HG02973 (cell line): ENCODE data around the gene SP100.
A peak's percentile ranks its signal among the peaks of the same experiment; 100 is the strongest.
"Not testable (repeated sequence)": the region's sequence is repeated elsewhere in the genome, so short reads cannot be mapped to it uniquely, and the experiment has no call there.

ENCODE experiments used
- ATAC-seq: cut with Tn5 transposase; IDR thresholded peaks from one replicate; pipeline ENCODE4 v1.9.1; 2021; ENCODE audit warnings: moderate library complexity; ENCODE audit not compliant: unreplicated experiment

The SP100 gene

DNA sequence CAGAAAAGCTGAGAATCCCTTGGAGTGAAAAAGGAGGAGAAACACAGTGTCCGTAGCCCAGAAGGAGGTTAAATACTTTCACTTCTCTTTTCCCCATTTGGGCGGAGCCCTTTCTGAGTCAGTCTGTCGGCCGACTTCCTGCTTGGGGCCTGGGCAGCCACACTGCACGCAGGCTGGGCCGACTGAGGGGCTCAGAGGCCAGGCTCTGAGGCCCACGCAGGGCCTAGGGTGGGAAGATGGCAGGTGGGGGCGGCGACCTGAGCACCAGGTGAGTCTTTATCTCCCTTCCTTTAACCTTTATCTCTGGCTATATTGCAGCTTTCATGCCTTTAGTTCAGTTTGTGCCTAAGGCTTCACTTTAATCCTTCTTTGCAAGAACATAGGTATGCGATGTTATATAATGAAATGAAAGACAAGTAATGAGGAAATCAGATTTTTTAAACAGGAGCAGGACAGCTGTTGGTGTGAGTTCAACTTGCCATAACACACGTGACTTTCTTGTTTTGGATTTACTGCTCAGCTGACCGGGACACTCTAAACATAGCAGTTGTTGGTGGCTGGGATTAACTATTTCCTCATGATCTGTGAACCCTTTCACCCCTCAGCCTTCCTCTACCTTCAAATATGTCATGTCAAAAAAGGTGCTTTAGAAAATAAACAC lies at the start of gene SP100:
TSS of gene SP100 (plus strand) at position 141 of the 661 bp plus-strand sequence. CDS start at position 237, 96 bp downstream.
- ATAC-seq = peak; percentile 73

DNA sequence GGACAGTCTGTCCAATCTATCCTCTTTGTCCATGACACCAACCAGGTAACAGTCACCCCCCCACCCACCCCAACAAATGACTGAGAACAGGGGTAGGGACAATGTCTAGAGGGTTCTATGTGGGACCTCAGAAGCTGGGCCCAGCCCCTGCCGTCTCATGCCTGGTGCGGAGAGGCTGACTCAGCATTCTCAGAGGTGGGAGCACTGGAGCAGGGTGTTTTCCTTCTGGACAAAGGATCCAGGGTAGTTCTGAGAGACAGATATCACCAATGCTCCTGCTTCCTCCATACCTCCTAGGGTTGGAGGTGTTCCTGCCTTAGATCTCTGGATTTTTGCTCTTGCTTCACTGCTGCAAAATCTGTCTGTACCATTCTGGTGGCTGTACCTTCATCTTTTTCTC lies 33.9 kb upstream of the SP100 start:
- no peak for ATAC-seq

DNA sequence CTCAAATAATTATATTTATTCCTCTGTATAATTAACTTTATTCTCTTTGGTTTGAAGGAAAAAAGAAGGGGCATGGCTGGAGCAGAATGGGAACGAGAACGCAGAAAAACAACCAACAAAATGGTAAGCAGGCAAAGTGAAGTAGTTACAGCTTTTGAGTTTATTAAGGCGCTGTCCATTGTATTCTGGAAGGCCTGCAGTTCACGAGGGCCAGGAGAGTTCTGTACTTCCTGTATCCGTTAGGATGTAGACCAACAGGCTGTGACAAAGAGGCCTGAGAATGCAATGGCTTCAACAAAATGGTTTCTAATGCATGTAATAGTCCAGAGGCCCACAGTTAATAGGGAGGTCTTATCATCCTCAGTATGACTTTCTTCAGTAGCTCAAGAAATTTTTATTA lies 32.5 kb upstream of the SP100 start:
- ATAC-seq = no peak

DNA sequence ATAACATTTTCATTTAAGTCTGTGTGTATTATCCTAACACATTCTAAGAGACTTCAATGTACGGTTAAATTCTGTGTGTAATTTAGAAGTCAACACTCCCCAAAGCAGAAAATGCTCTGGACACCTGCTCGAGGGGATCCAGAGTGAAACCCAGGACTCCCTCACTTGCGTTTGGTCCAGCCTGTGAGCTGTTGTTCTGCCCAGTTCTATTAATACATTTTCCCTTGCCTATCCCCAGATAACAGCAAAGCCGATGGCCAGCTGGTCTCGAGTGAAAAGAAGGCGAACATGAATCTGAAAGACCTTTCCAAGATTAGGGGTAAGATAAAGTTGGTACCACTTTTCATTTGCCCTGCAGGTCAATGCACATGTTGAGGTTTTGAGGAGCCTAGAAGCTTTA lies 31.0 kb upstream of the SP100 start:
- ATAC-seq = no peak

DNA sequence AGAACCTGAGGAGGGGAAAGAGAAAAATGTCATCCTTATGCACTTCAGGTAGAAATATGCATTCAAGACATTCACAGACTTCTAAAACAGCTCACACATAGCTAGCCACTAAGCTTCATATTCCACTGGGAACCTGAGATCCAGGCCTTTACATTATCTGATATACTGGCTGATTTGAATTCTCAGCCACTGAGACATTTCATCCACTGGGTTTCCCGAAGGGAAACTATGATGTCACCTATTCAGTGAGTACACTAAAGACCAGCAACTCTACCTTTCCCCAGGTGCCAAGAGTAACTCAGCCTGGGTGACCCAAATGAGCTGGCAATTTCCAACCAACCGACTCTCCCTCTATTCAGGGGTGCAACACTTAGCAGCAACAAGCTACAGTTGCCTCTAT lies 21.7 kb upstream of the SP100 start:
- no peak for ATAC-seq

DNA sequence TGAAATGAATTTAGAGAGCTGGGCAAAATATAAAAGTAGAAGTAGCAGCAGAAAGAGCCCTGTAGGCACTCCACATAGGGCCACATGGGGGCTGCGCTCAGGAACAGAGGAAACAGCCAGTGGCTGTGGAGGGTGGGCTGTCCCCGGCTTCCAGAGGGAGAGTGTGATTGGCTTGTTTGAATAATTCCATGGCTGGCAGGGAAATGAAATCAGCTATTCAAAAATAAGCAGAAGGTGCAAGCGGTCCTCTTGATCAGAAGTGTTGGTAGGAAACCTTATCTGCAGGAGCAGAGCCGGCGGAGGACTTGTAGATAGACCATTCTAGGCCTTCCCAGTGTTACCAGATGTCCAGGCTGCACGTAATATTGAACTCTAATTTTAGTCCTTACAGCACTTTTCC lies 17.3 kb upstream of the SP100 start:
- ATAC-seq = not testable (repeated sequence)

DNA sequence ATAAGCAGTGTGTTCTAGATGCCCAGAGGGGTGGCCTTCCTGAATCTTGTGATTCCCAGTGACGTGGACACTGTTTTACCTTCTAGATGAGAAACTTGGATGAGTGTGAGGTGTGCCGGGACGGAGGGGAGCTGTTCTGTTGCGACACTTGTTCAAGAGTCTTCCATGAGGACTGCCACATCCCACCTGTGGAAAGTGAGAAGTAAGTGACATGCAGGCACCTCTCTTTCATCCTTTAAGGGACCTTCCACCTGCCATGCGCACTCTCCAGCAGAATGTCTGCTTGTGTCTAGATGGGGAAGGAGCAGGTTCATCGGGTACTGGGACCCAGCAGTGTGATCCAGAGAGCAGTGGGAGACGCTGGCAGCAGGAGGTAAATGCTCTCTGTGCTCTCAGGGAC lies 16.0 kb upstream of the SP100 start:
- ATAC-seq = no peak

DNA sequence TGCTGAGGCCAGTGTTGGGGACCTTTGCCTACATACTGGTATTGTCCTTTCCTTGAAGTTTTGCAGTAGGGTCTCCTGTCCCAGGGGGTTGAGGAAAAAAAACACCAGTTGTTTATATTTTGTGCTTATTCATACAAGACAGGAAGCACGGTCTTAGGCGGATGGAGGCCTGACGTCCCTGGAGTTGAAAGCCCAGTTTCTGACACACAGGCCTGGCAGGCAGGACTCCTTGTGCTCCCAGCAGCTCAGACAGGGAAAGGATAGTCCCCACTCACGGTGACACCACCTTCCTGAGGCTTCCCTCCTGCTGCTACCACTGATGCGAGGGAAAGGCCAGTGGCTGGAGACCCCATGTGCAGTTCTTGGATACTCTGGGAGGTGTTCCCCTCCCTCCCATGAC lies 15.5 kb upstream of the SP100 start:
- no peak for ATAC-seq

DNA sequence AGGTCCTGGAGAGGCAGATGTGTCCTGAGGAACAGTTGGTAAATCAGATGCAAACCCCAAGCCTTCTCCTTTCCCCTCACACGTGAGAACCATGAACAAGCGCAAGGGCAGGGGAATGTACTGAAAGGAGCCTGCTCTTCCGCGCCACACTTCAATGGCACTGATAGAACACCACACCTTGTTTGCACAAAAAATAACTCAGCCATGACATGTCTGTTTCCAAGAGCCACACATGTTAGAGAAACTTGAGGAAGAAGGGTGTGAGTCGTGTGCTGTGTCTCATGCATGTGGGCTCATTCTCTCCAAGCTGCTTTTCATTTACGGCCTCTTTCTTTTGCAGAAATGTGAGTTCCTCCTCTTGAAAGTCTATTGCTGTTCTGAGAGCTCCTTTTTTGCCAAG lies 15.0 kb upstream of the SP100 start:
- ATAC-seq = not testable (repeated sequence)

DNA sequence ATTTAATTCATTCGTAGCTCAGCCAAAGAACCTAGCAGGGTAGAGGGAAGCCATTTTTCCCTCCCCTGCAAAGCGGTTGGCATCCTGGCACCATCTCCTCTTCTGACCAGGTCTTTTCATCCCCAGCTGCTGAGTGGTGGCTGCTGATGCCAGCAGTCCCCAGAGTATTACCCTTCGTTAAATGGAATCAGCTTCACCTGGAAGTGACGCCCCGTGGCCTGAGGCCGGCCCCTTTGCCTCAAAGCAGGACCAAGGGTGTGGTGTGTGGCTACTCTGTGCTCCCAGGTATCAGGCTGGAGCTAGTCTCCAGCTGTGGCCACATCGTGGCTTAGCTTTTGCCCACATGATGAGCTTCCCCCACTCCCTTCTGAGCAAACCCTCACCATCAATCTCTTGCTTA lies 12.3 kb upstream of the SP100 start:
- no peak for ATAC-seq

DNA sequence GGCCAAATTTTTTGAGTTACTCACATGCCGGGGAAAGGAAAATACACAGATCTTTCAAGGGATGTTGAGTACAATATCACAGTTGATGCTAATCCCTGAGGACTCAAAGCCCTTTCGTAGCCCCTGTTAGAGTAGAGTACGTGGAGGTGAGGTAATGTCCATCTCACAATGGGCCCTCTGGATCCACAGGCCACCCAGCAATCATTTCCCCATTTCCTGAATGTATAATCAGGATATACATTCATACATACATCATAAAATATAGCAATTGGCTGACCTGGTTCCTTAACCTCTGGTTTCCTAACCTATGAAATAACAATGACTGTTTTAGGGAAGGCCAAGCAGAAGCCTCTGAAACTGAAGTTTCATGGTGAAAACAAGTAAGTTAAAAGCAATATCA lies 10.2 kb upstream of the SP100 start:
- ATAC-seq = no peak

DNA sequence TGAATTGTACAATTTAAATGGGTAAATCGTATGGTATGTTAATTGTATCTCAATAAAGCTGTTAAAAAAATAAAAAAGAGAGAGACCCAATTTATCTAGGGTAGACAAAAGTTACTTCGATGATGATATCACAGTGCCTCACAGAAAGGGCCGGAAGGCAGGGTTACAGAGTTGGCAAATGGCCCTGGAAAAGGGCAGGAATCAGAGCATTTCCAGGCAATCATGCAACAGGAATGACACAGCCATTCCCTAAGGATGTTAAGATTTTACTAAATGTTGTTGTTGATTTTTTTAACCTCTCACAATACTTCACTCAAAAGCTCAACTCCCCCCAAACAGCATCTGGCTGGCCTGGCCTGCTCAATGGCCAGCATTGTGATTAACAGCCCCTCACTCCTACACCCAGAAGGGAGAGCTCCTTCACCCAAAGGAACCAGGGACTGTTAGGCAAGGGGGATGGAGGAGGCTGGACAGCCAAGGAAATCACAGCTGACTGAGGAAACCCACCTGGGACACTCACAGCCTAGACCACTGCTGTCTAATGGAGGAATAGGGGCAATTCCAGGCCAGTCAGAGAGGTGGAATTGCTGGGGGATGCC lies 7.7 kb upstream of the SP100 start:
- ATAC-seq = no peak

DNA sequence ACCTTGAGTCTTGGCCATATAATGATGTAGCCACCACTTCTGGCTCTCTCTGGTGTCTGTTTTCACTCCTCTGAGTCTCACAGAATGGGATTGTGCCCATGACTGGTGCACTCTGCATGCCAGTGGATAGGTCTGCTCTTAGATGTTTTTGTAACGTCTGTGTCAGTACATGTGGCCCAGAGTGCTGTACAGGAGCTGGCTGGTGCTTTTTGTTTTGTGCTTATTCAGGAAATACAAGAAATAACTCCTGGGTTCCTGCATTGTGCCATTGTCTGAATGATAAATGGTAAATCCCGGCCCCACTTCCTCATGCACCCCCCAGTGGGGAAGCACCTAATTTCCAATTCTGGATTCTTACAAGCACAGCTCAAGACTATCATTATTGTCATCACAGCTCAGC lies 6.7 kb upstream of the SP100 start:
- ATAC-seq = not testable (repeated sequence)

DNA sequence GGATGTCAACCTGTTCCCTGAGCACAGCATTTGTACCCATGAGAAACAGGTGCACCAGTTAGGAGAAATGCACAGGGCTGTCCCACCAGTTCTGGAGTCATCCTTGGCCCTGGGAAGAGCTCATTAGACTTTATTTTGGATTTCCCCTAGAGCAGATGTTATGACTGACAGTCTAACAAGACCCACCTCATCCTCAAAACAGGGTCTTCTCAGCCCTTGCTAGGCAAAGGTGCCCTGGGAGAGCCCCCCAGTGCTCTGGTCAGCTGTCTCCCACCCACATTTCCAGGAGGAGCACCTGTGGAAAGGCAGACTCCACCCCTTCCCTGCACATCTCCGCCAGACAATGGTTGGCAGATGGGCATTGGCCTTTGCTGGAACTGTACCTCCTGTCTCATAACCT lies 5.7 kb upstream of the SP100 start:
- ATAC-seq = no peak

DNA sequence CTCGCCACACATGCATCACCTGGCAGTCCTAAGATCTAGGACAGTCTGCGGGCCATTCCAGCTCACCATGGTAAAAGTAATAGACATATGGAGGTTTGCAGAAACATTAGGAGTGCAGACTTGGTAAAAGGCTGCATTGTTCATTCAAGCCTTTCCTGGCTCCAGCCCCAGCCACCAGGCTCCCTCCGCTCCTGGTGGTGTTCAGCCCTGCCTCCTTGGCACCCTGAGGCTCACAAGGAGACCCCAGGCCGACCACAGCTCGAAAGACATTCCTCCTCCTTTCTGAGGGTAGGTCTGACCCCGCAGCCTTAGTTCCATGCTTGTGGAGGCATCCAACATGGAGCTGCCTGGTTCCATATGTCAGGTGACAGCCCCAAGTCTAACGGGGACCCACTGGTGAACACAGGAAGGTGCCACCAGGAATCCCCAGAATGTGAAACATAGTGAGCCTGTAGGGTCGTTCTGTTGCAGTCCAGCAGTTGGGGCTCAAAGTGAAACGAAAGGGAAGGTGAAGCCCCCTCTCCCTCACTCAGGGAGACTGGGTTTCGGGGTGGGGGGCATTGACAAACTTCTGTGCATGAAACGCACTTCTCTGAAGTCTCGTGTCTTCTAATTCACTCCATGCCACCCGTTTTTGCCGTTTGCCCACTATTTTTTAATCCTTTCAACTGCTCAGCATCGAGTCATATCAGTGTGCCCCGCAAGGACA lies 5.0 kb upstream of the SP100 start:
- no peak for ATAC-seq

DNA sequence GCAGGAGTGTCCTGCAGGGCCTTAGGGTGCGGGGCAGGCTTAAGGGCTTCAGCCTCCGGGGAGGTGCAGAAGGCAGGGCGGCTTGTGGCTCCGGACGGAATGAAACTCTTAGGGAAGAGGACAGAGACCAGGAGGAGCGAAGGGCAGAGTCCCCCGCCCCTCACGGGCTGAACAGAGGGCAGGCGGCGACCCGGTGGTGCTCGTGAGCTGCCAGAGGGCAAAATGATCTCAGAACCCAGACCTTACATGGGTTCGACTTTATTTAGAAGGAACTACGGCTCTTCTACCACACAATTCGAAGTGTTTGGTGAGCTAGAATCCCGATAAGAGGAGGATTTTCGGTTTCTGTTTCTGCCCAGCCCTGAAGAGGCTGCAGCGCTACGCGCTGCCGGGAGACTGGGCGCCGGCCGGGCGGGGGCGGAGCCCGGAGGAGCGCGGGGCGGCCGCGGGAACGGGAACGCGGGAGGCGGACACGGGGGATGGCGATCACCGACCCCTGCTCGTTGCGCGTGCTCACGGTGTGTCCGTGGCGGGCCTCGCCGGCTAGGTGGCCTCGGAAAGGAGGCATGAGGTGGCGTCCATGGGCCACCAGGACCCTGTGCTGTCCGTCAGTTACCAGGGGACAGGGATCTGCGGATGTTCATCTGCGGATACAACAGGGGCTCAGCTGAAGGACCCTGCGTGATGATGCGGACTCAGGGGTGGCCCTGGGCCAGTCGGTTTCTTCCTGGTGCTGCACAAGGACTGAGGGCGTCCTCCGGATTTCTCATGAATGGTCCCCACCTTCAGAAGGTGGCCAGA lies 4.2 kb upstream of the SP100 start:
- ATAC-seq = peak; percentile 45

DNA sequence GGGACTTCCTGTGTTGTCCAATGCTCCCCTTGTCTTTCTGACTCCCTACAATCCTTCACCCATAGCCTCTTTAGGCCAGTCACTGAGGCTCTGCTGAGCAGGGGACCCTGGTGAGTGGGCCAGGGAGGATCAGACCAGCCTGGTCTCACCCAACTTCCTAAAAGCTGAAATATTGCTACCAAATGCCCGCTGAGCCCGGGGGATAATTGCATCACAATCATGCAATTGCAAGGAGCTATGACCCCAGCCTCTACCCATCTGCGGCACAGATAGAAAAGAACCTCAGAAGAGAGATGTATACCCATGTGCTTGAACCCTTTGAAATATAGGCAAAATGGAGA lies 3.7 kb upstream of the SP100 start:
- ATAC-seq = no peak

DNA sequence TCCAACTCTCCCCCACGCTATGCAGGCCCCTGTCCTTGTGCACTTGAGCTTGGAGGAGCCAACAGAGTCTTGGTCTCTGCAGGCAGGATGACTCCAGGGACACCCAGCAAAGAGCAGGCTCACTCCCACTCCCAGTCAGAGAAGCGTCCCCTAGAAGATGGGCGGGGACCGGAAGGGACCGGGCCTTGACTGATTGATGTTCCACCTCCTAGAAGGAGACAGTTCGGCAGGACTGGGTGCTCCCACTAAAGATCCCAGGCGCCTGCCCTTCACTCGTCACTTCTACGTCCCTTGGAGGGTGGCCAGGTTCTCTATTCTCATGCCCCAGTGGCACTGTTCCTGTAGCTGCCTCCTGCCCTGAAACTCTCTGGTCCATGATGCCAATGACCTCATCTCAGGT lies 3.2 kb upstream of the SP100 start:
- ATAC-seq = no peak

DNA sequence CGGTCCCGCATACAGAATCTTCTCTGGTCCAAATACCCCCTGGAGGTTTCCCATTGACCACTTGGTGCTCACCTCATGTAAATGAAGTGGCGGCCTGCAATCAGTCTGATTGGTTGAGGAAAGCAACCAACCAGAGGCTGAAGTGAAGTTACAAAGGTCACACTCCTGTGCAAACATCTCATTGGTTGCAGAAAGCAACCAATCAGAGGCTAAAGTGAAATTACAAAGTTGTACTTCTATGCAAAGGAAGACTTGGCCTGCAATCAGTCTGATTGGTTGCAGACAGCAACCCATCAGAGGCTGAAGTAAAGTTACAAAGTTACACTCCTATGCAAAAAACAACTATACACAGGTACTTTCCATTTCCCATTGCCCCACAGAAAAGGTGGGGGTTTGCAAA lies 2.5 kb upstream of the SP100 start:
- no peak for ATAC-seq

DNA sequence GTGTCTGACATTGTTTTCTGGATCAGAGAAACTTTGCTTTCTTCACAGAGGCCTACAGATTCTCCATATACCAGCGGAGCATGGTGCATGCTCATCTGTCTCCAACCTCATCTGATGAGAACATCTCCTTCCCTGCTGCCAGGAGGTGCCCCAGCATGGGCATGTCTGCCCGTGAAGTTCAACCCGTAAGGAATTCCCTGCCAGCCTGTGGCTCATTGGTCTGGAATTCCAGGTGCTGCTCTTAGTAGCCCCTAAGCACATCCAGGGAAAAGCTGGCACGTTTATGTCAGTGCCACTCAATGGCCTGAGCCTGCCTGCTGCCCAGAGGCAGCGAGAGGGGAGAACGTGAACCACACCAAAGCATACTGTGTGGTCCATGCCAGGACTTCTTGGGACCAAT lies 1.7 kb upstream of the SP100 start:
- ATAC-seq = no peak

DNA sequence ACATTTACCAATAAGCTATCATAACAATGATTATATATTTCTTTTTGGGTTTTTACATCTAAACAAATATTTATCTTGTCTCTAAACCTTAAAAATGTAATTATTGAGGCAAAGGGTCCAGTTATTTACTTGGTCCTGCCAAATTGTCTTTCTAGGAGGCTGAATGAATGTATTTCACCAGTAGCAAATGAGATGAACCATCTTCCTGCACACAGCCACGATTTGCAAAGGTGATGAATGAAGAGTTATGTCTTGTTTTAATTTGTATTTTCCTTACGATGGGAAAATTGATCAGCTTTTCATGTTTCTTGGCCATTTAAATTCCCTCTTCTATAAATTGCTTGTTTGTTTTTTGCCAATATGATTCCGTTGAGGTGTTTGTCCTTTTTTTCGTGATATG lies 1.4 kb downstream of the SP100 start:
- ATAC-seq = no peak
